GM12873 (cell line): ENCODE measurements around the gene PGR.
A peak's percentile ranks its signal among the peaks of the same experiment; 100 is the strongest.

ENCODE experiments used
- CTCF ChIP-seq: IDR thresholded peaks from 2 replicates; pipeline ENCODE4 v1.5.1; 2012; ENCODE audit warnings: low read depth, mild to moderate bottlenecking, moderate library complexity, low read length, control low read depth; ENCODE audit not compliant: insufficient read depth; ENCODE audit errors: missing control alignments

Gene PGR

DNA sequence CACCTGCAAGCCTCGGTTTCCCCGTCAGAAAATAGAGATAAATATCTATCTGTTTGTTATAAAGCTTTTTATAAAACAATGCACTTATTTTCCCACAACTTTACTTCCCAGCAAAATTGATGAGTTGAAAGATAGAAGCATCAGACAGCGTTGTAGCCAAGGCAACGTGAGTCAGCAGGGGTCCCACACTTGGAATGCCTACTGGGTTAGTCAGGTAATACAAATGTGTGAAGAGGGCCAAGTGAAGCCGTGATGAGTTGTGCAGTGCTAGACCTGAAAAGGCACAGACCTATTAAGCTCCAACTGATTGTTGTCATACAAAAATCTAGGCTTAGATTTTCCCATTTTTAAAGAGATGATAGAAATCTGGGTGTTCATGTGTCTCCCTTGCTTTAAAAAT is 118.7 kb downstream of the PGR start:
- no peak for TF ChIP-seq CTCF

DNA sequence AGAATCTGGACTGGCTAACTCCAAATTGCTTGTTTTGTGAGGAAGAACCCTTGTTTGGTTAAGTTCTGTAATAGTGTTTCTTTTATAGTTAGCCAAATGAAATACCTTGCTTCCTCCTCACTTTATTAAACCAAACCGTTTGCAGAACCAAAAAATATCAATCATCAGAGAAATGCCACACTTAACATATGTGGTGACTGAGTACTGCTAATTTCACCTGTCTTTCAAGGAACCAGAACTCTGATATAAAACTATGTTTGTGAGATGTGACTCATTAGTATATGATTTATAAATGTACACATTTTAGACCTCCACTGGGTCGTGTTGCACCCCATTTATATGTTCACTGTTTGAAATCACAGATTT is 119.9 kb downstream of the PGR start:
- no peak for TF ChIP-seq CTCF

DNA sequence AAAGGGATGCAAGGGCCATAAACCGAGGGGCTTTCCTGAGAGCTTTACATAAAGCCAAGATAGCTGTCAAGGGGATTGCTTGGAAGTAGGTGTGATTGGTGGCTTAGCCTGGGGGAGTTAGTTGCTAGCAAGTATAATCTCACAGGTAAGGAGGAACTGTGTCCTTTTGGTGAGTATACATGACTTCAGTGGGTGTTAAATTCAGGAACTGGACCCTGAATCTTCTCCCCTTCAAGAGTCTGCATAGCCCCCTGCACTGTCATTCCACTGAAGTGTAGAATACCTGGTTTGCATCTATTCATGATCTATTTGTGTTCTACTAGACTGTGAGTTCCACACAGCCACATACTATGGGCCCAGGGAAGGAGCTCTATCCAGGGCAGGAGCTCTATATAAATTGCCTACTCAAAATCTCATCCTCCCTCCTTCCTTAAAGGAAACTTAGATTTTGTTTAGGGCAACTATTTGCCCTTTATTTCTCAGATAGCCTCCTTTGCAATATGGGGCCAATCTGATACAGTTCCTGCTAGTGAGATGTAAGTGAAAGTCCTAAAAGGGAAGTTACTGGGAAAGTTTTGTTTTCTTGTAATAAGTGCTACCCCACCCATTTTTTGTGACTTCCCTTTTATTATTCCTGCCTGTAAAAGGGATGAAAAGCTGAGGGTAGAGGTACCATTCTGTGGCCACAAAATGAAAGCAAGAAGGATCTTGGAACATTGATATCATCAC is 120.5 kb downstream of the PGR start:
- no peak for TF ChIP-seq CTCF

GRCh38 chr11:101003468-101003867 is 126.1 kb downstream of the PGR start:
- peak; percentile 43 for TF ChIP-seq CTCF

- TF ChIP-seq CTCF, result no peak
These were observed 129.9 kb downstream of the PGR start for GRCh38 chr11:100999756-101000155.

DNA sequence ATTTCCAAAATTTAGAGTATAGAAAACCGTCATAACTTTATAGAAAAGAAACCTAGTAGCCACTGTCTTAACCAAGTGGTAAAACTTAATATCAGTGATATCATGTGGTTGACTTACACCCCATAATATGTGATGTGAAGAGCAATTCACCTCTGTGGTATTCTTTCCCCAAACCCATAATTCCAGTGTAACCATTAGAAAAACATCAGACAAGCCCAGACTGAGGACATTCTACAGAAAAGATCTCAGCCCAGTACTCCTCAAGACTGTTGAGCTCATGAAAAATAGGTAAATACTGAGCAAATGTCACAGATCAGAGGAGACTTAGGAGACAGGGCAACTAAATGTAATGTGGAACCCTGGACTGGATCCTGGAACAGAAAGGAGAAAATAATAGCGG is 134.6 kb downstream of the PGR start:
- no peak for TF ChIP-seq CTCF

DNA sequence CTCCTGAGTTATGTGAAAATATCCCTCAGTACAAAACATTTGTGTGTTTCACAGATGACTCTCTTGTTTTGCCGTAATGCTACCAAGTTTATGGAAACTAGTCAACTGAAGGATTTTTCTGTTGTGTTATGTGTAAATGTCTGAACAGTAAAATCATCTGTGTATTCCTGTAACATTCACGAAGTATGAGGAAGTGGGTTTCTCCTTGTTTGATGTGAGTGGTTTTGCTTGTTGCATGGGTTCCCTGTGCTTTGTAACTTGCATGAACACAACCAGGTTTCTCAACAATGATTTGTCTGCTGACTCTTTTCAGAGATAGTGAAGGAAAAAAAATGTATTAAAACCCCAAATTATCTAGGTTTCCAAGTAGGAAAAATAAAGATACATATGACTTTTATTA is 138.1 kb downstream of the PGR start:
- TF ChIP-seq CTCF, result no peak
